Measurements from ENCODE around the gene NPIPB12.
"Not testable (repeated sequence)": the region's sequence is repeated elsewhere in the genome, so short reads cannot be mapped to it uniquely, and the experiment has no call there.

GRCh38 chr16:29454269-29454668, 51.9 kb downstream of the NPIPB12 start, which contains the start of the genes BOLA2 and SLX1B:
- not testable (repeated sequence) for TF ChIP-seq CTCF (IDR thresholded peaks at IDR 0.05); POLR2AphosphoS5 (IDR thresholded peaks at IDR 0.05); POLR2A (IDR thresholded peaks at IDR 0.05; ENCODE audit: low read depth); EP300 (IDR thresholded peaks at IDR 0.05)

Data from esophagus muscularis mucosa (tissue), 4 donors.